Spleen (tissue), 11 donors: Measurements from ENCODE around the gene SPHK1. TPM values are rescaled to one million over a fixed set of nuclear protein-coding genes. Genes with fewer than 3 reads are reported as not detected.

Experiments
- DNase-seq: peaks from one replicate; pipeline ENCODE4 v3.0.0-alpha.2; 2020
- H3K27ac ChIP-seq, 8 donors: fragments of 200-600 bp; sonication (generic) in 7 of 8; 1 replicate in 4 of 8; 2 replicates in 4 of 8; pipeline versions ENCODE4 v1.5.0 to v1.8.0; 2016 to 2021; ENCODE audit warnings: inconsistent platforms in 4 of 8, mild to moderate bottlenecking in 4 of 8, moderate library complexity in 1 of 8
- H3K27me3 ChIP-seq, 7 donors: fragments of 200-600 bp; sonication (generic) in 6 of 7; replicated peaks in 1 of 7; 1 replicate in 4 of 7; 2 replicates in 3 of 7; pipeline versions ENCODE4 v1.5.0 to v1.8.0; 2016 to 2021; ENCODE audit warnings: inconsistent platforms in 3 of 7, mild to moderate bottlenecking in 1 of 7
- H3K36me3 ChIP-seq, 6 donors: fragments of 200-600 bp; sonication (generic) in 5 of 6; 1 replicate in 4 of 6; 2 replicates in 2 of 6; pipeline versions ENCODE4 v1.5.0 to v1.8.0; 2016 to 2021; ENCODE audit warnings: inconsistent platforms in 2 of 6
- H3K4me1 ChIP-seq, 6 donors: fragments of 200-600 bp; sonication (generic) in 5 of 6; 1 replicate in 3 of 6; 2 replicates in 3 of 6; pipeline versions ENCODE4 v1.5.0 to v1.8.0; 2016 to 2021; ENCODE audit warnings: inconsistent platforms in 3 of 6
- H3K4me3 ChIP-seq, 8 donors: fragments of 200-600 bp; sonication (generic) in 7 of 8; 1 replicate in 4 of 8; 2 replicates in 4 of 8; pipeline versions ENCODE4 v1.5.0 to v1.8.0; 2016 to 2021; ENCODE audit warnings: inconsistent platforms in 4 of 8, mild to moderate bottlenecking in 4 of 8, moderate library complexity in 2 of 8
- H3K9me3 ChIP-seq, 8 donors: fragments of 200-600 bp; sonication (generic) in 7 of 8; 1 replicate in 4 of 8; 2 replicates in 4 of 8; pipeline versions ENCODE4 v1.5.0 to v1.8.0; 2016 to 2021; ENCODE audit warnings: inconsistent platforms in 4 of 8
- POLR2A ChIP-seq, 3 donors: fragments of 450-650 bp; IDR thresholded peaks; one replicate each; pipeline ENCODE4 v1.5.1; 2017; ENCODE audit warnings: antibody characterized with exemption in 3 of 3, mild to moderate bottlenecking in 1 of 3
- POLR2AphosphoS5 ChIP-seq, 3 donors: sonication (generic); formaldehyde crosslinking; IDR thresholded peaks; one replicate each; pipeline ENCODE4 v1.5.1; 2017; ENCODE audit warnings: antibody characterized with exemption in 3 of 3
- WGBS, 5 donors: extraction: QIAGEN DNeasy Blood & Tissue Kit in 3 of 5; methylation state at CpG; one replicate each; pipeline versions ENCODE4 v1.1.5 to v1.1.7; 2013 to 2018; 5-methylcytosine and 5-hydroxymethylcytosine counted together
- intact Hi-C: fragments of 100-400 bp; cut with DNase I; formaldehyde crosslinking; loops from one replicate; pipeline ENCODE4 v1.15.0; 2023; ENCODE audit warnings: low total_unique reads
- polyA plus RNA-seq, 3 donors: library from polyadenylated mRNA; stranded (reverse); fragments of 200-250 nt; gene quantifications; one replicate each; pipeline ENCODE4 v1.2.1, GENCODE V29; 2013
- total RNA-seq, 7 donors: library from RNA; depleted of rRNA in 3 of 7; stranded (reverse); fragments of >200 nt in 3 of 7; fragmentation: NEBNext Ultra II Directional in 4 of 7; extraction: Animal tissue kit (Norgen Biotek cat#: 25700) in 4 of 7; gene quantifications; one replicate each; pipeline versions ENCODE4 v1.1.0 to v1.2.1, GENCODE V29; 2016 to 2021
- TF ChIP-seq, protein P1 (sequence below), 11 experiments: fragments of 200-600 bp in 7 of 11; fragments of 450-650 bp in 4 of 11; sonication (generic) in 4 of 11; IDR thresholded peaks in 8 of 11; conservative IDR thresholded peaks in 3 of 11; 1 replicate in 7 of 11; 2 replicates in 4 of 11; pipeline versions ENCODE4 v1.4.0 to v1.8.0; 2016 to 2021; ENCODE audit warnings: antibody characterized with exemption in 11 of 11, inconsistent platforms in 4 of 11, mild to moderate bottlenecking in 1 of 11
- donor health status: healthy with polysubstance abuse.
- donor health status: DM: no; HTN: no; CAD: no; lungs with moderate emphysema.
- donor health status: DM: no; HTN: no; CAD: no.
- donor health status: Bipolar disorder and iron deficiency.
- donor health status: healthy.
- donor health status: DM: no; HTN: no; CAD: no.
- donor health status: DM: yes; HTN: yes; CAD: no.

SPHK1 gene
- total and polyA plus RNA-seq, 10 donors = 3.7 to 11.4 (median 6.0) TPM

DNA sequence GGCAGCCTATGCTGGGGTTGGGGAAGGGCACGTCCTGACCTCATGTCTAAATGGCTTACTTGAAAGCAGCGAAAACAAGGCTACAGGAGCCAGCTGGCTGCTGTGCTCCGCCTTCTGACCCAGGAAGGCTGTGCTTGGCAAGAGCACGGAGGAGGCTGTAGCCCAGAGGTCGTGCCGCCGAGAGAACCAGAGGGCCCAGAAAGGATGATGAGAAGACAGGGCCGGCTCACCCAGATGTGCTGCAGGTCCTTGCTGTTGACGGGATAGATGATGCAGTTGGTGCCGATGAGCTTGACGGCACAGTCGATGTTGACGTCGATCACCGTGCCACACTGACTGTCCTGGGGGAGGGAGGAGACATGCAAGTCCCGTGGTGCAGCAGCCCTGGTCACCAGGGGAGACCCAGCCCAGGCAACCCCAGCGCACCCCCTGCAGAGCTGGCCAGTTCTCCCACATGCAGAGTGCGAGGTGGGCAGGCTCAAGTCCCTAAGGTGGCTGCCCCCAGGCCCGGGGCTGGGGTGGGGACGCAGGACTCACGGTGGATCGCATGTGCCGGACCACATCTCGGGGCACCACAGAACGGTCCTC, 20.7 kb downstream of the SPHK1 start:
- Histone ChIP-seq H3K4me1 (peaks cover 12 to 45% (median 39%) of the 10 kb centered on the region in 6 donors), H3K9me3 (no peaks in the 10 kb centered on the region), H3K4me3 (no peak overlapping the region), H3K27ac (peak overlapping the region in 3 of 8 donors; percentile 11 to 30 (median 19)), H3K27me3 (no peaks in the 10 kb centered on the region), H3K36me3 (peaks cover 0 to 60% (median 50%) of the 10 kb centered on the region in 6 donors)
- WGBS, 5 donors = 78 to 90% (median 85%) methylated on average over 17 to 25 of the region's 25 CpGs
- peak; percentile 73 for DNase-seq
- intact Hi-C loops = loop anchor here (5.0 to 10.0 kb wide), 2 partner anchors 50 to 102 kb away; partner anchors contain the start of gene UBE2O
- TF ChIP-seq, protein P1, sequence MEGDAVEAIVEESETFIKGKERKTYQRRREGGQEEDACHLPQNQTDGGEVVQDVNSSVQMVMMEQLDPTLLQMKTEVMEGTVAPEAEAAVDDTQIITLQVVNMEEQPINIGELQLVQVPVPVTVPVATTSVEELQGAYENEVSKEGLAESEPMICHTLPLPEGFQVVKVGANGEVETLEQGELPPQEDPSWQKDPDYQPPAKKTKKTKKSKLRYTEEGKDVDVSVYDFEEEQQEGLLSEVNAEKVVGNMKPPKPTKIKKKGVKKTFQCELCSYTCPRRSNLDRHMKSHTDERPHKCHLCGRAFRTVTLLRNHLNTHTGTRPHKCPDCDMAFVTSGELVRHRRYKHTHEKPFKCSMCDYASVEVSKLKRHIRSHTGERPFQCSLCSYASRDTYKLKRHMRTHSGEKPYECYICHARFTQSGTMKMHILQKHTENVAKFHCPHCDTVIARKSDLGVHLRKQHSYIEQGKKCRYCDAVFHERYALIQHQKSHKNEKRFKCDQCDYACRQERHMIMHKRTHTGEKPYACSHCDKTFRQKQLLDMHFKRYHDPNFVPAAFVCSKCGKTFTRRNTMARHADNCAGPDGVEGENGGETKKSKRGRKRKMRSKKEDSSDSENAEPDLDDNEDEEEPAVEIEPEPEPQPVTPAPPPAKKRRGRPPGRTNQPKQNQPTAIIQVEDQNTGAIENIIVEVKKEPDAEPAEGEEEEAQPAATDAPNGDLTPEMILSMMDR (IDR thresholded peaks at IDR 0.05 in 8 of 11, conservative IDR thresholded peaks at IDR 0.05 in 3 of 11) = no peak
- TF ChIP-seq POLR2AphosphoS5 (IDR thresholded peaks at IDR 0.05) = peak in 2 of 3 donors; percentile 44 to 47

DNA sequence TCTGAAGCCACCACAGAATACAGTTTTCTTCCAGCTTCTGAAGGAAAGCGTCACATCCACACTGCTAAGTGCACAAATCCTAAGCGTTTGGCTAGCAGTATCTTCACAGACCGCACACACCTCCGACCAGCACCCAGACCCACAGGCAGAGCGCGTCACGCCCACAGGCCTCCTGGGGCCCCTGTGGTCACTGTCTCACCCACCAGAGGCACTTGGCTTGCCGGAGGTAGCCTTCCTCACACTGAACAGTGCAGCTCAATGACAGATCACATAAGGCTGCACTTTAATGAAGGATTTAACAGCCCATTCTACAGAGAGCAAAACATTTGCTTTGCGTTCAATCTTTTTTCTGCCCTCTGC, 21.2 kb downstream of the SPHK1 start:
- 67 to 80% (median 78%) methylated on average over 9 of the region's 9 CpGs for WGBS, 5 donors
- Histone ChIP-seq H3K9me3 (no peaks in the 10 kb centered on the region), H3K27ac (peak overlapping the region in 1 of 8 donors; percentile 30), H3K27me3 (no peaks in the 10 kb centered on the region), H3K4me1 (peaks cover 12 to 45% (median 39%) of the 10 kb centered on the region in 6 donors), H3K4me3 (no peak overlapping the region), H3K36me3 (peaks cover 0 to 60% (median 45%) of the 10 kb centered on the region in 6 donors)
- no peak for TF ChIP-seq POLR2A (IDR thresholded peaks at IDR 0.05)
- TF ChIP-seq, protein P1 (IDR thresholded peaks at IDR 0.05 in 8 of 11, conservative IDR thresholded peaks at IDR 0.05 in 3 of 11) = no peak
- no peak for TF ChIP-seq POLR2AphosphoS5 (IDR thresholded peaks at IDR 0.05)
- peak; percentile 71 for DNase-seq
- intact Hi-C loops = loop anchor here (5.0 to 10.0 kb wide), 2 partner anchors 49 to 102 kb away; partner anchors contain the start of gene UBE2O

DNA sequence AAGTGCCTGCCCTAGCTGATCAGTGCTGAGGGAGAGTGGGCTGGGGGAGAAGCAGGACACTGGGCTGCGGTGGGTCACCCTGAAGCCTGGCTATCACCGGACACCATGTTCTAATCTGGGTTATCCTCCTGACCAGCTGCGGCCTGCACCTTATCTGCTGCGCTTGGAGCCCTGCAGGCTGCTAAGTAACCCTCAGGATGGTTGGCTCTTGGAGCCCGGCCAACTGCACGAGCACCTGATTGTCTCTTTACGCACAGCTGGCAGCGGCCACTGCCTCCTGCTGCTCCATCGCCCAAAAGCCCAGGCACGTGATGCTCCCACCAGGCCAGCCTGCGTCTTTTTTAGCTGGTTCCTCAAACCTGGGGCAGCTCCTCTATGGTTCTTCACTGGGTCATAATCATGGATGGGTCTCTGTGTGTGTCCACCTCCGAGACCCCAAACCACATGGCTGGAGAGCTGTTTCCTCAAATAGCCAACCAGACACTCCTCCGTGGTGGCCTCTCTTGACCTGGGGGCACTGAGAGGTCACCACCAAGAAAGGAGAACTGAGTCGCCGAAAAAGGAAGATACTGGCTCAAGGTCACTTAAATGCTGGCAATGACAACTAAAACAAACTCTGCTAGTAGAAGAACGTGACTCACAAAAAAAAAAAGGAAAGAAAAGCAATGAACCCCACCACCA, 21.7 kb downstream of the SPHK1 start:
- TF ChIP-seq POLR2AphosphoS5 (IDR thresholded peaks at IDR 0.05) (peak in 1 of 3 donors; percentile 47), POLR2A (IDR thresholded peaks at IDR 0.05) (no peak)
- TF ChIP-seq, protein P1 (IDR thresholded peaks at IDR 0.05 in 8 of 11, conservative IDR thresholded peaks at IDR 0.05 in 3 of 11) = no peak
- Histone ChIP-seq H3K9me3 (no peaks in the 10 kb centered on the region), H3K27me3 (no peaks in the 10 kb centered on the region), H3K4me1 (peaks cover 12 to 45% (median 39%) of the 10 kb centered on the region in 6 donors), H3K36me3 (peaks cover 0 to 60% (median 40%) of the 10 kb centered on the region in 6 donors), H3K27ac (peak overlapping the region in 4 of 8 donors; percentile 30 to 51 (median 34)), H3K4me3 (no peak overlapping the region)
- intact Hi-C loops = loop anchor here (5.0 to 10.0 kb wide), 2 partner anchors 49 to 101 kb away; partner anchors contain the start of gene UBE2O
- 60 to 74% (median 66%) methylated on average over 16 of the region's 16 CpGs for WGBS, 5 donors
- DNase-seq = peak; percentile 73

DNA sequence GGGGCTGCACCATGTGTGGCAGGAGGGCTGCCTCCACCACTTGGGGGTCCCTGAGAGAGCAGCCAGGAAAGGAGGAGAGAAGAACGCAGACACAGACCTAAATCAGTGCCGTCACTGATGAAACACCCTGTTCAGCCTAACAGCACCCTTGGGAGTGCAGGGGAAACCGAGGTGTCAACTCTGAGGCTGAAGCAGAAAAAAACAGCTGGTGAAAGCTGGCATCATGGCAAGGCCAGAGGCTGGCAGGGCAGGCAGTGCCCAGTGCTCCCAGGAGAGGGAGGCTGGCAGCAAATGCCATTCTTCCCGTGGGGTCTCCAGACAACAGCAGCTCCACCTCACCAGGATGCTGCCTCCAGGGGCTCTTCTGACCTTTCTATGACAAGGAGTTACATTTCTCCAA, 23.1 kb downstream of the SPHK1 start:
- Histone ChIP-seq H3K27me3 (no peaks in the 10 kb centered on the region), H3K4me3 (no peak overlapping the region), H3K9me3 (no peaks in the 10 kb centered on the region), H3K4me1 (peaks cover 12 to 45% (median 39%) of the 10 kb centered on the region in 6 donors), H3K36me3 (peaks cover 0 to 60% (median 30%) of the 10 kb centered on the region in 6 donors), H3K27ac (no peak overlapping the region)
- intact Hi-C loops = loop anchor here (5.0 to 10.0 kb wide), 2 partner anchors 47 to 100 kb away; partner anchors contain the start of gene UBE2O
- WGBS, 5 donors = 74 to 87% (median 79%) methylated on average over 4 of the region's 4 CpGs
- DNase-seq = peak; percentile 54
- TF ChIP-seq POLR2AphosphoS5 (IDR thresholded peaks at IDR 0.05) (no peak), POLR2A (IDR thresholded peaks at IDR 0.05) (no peak)
- TF ChIP-seq, protein P1 (IDR thresholded peaks at IDR 0.05 in 8 of 11, conservative IDR thresholded peaks at IDR 0.05 in 3 of 11) = no peak
